Left kidney (tissue), 8 donors: Measurements from ENCODE around the gene CNGA1. TPM values are rescaled to one million over a fixed set of nuclear protein-coding genes. Genes with fewer than 3 reads are reported as not detected.
A peak's percentile ranks its signal among the peaks of the same experiment; 100 is the strongest.

Experiments
- DNase-seq: peaks from one replicate; pipeline ENCODE4 v3.0.0-alpha.2; 2013
- long read RNA-seq, 8 donors: transcript quantifications; one replicate each; lab custom pipeline, GENCODE V29; 2026
- polyA plus RNA-seq: library from polyadenylated mRNA; unstranded; fragments of 120-200 nt; gene quantifications from one replicate; pipeline ENCODE4 v1.2.1, GENCODE V29; 2013; ENCODE audit not compliant: insufficient read length

Gene CNGA1
- polyA plus RNA-seq: 4.7 TPM
- long read RNA-seq, donor 1, partial matches to known transcripts: 0 of 1 reads
- long read RNA-seq, donor 1, other reads (novel, unspliced or antisense): 0 of 1 reads
- long read RNA-seq, donor 2, partial matches to known transcripts: 0 of 1 reads
- long read RNA-seq, donor 2, other reads (novel, unspliced or antisense): 0 of 1 reads
- long read RNA-seq, donor 3: 0 reads
- long read RNA-seq, donor 4: 0 reads
- long read RNA-seq, donor 5: 0 reads
- long read RNA-seq, donor 6: 0 reads
- long read RNA-seq, donor 7: 0 reads
- long read RNA-seq, donor 8: 0 reads

- peak; percentile 70 for DNase-seq
Observed at GRCh38 chr4:48016141-48017107, at the start of gene CNGA1, which contains the start of gene NIPAL1. TSS of gene CNGA1 (minus strand) at chr4:48016681. CDS start at chr4:47952689, 63,992 bp downstream. TSS of gene NIPAL1 (plus strand) at chr4:48016772. CDS start at chr4:48016840, 68 bp downstream.

- no peak for DNase-seq
Observed at GRCh38 chr4:48065587-48066052, 49.1 kb upstream of the CNGA1 start.

GRCh38 chr4:48064349-48064748 lies 47.9 kb upstream of the CNGA1 start:
- no peak for DNase-seq

- DNase-seq: no peak
Observed at GRCh38 chr4:48058617-48059530, 42.4 kb upstream of the CNGA1 start.

- DNase-seq: no peak
Observed at GRCh38 chr4:48051078-48051477, 34.6 kb upstream of the CNGA1 start.

- DNase-seq: no peak
Observed at GRCh38 chr4:48049483-48049882, 33.0 kb upstream of the CNGA1 start.

- no peak for DNase-seq
Observed at GRCh38 chr4:48047896-48048295, 31.4 kb upstream of the CNGA1 start.

GRCh38 chr4:48047421-48047844 lies 31.0 kb upstream of the CNGA1 start:
- no peak for DNase-seq

- DNase-seq: no peak
Observed at GRCh38 chr4:48046059-48046458, 29.6 kb upstream of the CNGA1 start.

- no peak for DNase-seq
Observed at GRCh38 chr4:48044298-48044697, 27.8 kb upstream of the CNGA1 start.

GRCh38 chr4:48043504-48043903 lies 27.0 kb upstream of the CNGA1 start:
- no peak for DNase-seq

GRCh38 chr4:48042979-48043461 lies 26.5 kb upstream of the CNGA1 start:
- peak; percentile 21 for DNase-seq

GRCh38 chr4:48041535-48042137 lies 25.2 kb upstream of the CNGA1 start:
- no peak for DNase-seq

GRCh38 chr4:48039561-48039960 lies 23.1 kb upstream of the CNGA1 start:
- DNase-seq: no peak

- no peak for DNase-seq
Observed at GRCh38 chr4:48038666-48039065, 22.2 kb upstream of the CNGA1 start.

GRCh38 chr4:48037117-48037462 lies 20.6 kb upstream of the CNGA1 start:
- no peak for DNase-seq

- DNase-seq: no peak
Observed at GRCh38 chr4:48035952-48036351, 19.5 kb upstream of the CNGA1 start.

GRCh38 chr4:48033825-48034413 lies 17.4 kb upstream of the CNGA1 start:
- no peak for DNase-seq

GRCh38 chr4:48033412-48033811 lies 16.9 kb upstream of the CNGA1 start:
- no peak for DNase-seq

- DNase-seq: no peak
Observed at GRCh38 chr4:48032721-48033120, 16.2 kb upstream of the CNGA1 start.
